GM18526 (cell line): Measurements from ENCODE around the gene NSD2.

Experiments used
- POLR2A ChIP-seq: IDR thresholded peaks from 3 replicates; pipeline ENCODE4 v1.6.1; 2011; ENCODE audit not compliant: insufficient read length; ENCODE audit errors: extremely low read depth

NSD2 gene

GRCh38 chr4:1871471-1872021, 353 bp downstream of the NSD2 start:
- no peak for TF ChIP-seq POLR2A

GRCh38 chr4:1872870-1873269, 1.7 kb downstream of the NSD2 start:
- TF ChIP-seq POLR2A = no peak

GRCh38 chr4:1873291-1873690, 2.1 kb downstream of the NSD2 start:
- no peak for TF ChIP-seq POLR2A

GRCh38 chr4:1873776-1874175, 2.6 kb downstream of the NSD2 start:
- TF ChIP-seq POLR2A = no peak

- TF ChIP-seq POLR2A = no peak
Observed at GRCh38 chr4:1874201-1874600, 3.0 kb downstream of the NSD2 start.

- TF ChIP-seq POLR2A = no peak
Observed at GRCh38 chr4:1879485-1879884, 8.3 kb downstream of the NSD2 start.

GRCh38 chr4:1880332-1880731, 9.1 kb downstream of the NSD2 start:
- no peak for TF ChIP-seq POLR2A

- no peak for TF ChIP-seq POLR2A
Observed at GRCh38 chr4:1882850-1883271, 11.7 kb downstream of the NSD2 start.

GRCh38 chr4:1883583-1883982, 12.4 kb downstream of the NSD2 start:
- no peak for TF ChIP-seq POLR2A

GRCh38 chr4:1885414-1885813, 14.2 kb downstream of the NSD2 start:
- no peak for TF ChIP-seq POLR2A

- no peak for TF ChIP-seq POLR2A
Observed at GRCh38 chr4:1887052-1887451, 15.9 kb downstream of the NSD2 start.

GRCh38 chr4:1890979-1891570, 19.9 kb downstream of the NSD2 start:
- no peak for TF ChIP-seq POLR2A

- no peak for TF ChIP-seq POLR2A
Observed at GRCh38 chr4:1895971-1896657, 24.9 kb downstream of the NSD2 start.

GRCh38 chr4:1896658-1896991, 25.4 kb downstream of the NSD2 start:
- TF ChIP-seq POLR2A = no peak

GRCh38 chr4:1898007-1898406, 26.8 kb downstream of the NSD2 start:
- no peak for TF ChIP-seq POLR2A

GRCh38 chr4:1898681-1899080, 27.5 kb downstream of the NSD2 start:
- no peak for TF ChIP-seq POLR2A

GRCh38 chr4:1899149-1900086, 28.2 kb downstream of the NSD2 start:
- TF ChIP-seq POLR2A = no peak

GRCh38 chr4:1900087-1900433, 28.9 kb downstream of the NSD2 start:
- TF ChIP-seq POLR2A = no peak
